Breast epithelium (tissue), 4 donors: ENCODE measurements around the gene TVP23C. TPM values are rescaled to one million over a fixed set of nuclear protein-coding genes. Genes with fewer than 3 reads are reported as not detected.

Experiments
- DNase-seq, 2 donors: peaks; one replicate each; pipeline ENCODE4 v3.0.0-alpha.2; 2019; ENCODE audit warnings: low spot score in 2 of 2
- H3K27ac ChIP-seq, 2 donors: fragments of 200-600 bp; sonication (generic) in 1 of 2; one replicate each; pipeline ENCODE4 v1.5.1; 2016 to 2019; ENCODE audit warnings: mild to moderate bottlenecking in 1 of 2
- H3K27me3 ChIP-seq, 2 donors: fragments of 200-600 bp; sonication (generic) in 1 of 2; one replicate each; pipeline versions ENCODE4 v1.5.1 to v1.6.0; 2017 to 2019; ENCODE audit warnings: control low read depth in 1 of 2, mild to moderate bottlenecking in 1 of 2
- H3K36me3 ChIP-seq: fragments of 200-600 bp; one replicate; pipeline ENCODE4 v1.5.1; 2019
- H3K4me1 ChIP-seq, 2 donors: fragments of 200-600 bp; sonication (generic); one replicate each; pipeline ENCODE4 v1.5.1; 2016 to 2019; ENCODE audit warnings: control low read depth in 1 of 2
- H3K4me3 ChIP-seq, 3 donors: fragments of 200-600 bp; sonication (generic); 1 replicate in 2 of 3; 2 replicates in 1 of 3; pipeline ENCODE4 v1.5.1; 2016 to 2019; ENCODE audit warnings: mild to moderate bottlenecking in 3 of 3, moderate library complexity in 2 of 3
- H3K9me3 ChIP-seq, 2 donors: fragments of 200-600 bp; sonication (generic) in 1 of 2; one replicate each; pipeline ENCODE4 v1.5.1; 2016 to 2019; ENCODE audit warnings: control low read depth in 1 of 2
- POLR2A ChIP-seq: fragments of 450-650 bp; IDR thresholded peaks from one replicate; pipeline ENCODE4 v1.6.1; 2016; ENCODE audit warnings: antibody characterized with exemption, mild to moderate bottlenecking, moderate library complexity
- POLR2AphosphoS5 ChIP-seq, 3 donors: sonication (generic); formaldehyde crosslinking; IDR thresholded peaks; one replicate each; pipeline ENCODE4 v1.6.1; 2017; ENCODE audit warnings: antibody characterized with exemption in 3 of 3
- intact Hi-C: fragments of 100-400 bp; cut with DNase I; formaldehyde crosslinking; loops from one replicate; pipeline ENCODE4 v1.15.1; 2023; ENCODE audit warnings: low total_unique reads
- total RNA-seq, 3 donors: library from RNA; depleted of rRNA; stranded (reverse); fragments of >200 nt; gene quantifications; one replicate each; pipeline ENCODE4 v1.1.0, GENCODE V29; 2016
- TF ChIP-seq, protein P1 (sequence below), 3 donors: fragments of 450-650 bp; IDR thresholded peaks; one replicate each; pipeline ENCODE4 v1.5.1; 2016 to 2017; ENCODE audit warnings: antibody characterized with exemption in 3 of 3, mild to moderate bottlenecking in 3 of 3, moderate library complexity in 3 of 3

TVP23C gene
- total RNA-seq, 3 donors from 2014 or later = 11.8 to 38.6 (median 37.4) TPM

DNA sequence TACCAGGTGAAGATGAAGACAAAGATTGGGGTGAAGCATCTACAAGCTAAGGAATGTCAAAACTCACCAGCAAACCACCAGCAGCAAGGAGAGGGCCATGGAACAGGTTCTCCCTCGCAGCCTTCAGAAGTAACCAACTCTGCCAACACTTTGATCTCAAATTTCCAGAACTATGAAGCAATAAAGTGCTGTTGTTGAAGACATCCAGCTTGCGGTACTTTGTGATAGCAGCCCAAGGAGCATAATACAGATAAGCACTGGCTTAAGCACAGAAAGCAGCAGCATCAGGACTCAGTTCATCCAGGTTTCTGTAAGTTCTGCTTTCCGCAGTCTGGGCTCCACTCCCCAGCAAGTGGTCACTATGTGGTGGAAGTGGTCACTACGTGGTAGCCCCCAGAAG, 79.9 kb downstream of the TVP23C start:
- Histone ChIP-seq H3K27me3 (no peaks in the 10 kb centered on the region), H3K4me3 (no peak overlapping the region), H3K27ac (no peak overlapping the region), H3K9me3 (no peaks in the 10 kb centered on the region), H3K36me3 (no peaks in the 10 kb centered on the region), H3K4me1 (no peaks in the 10 kb centered on the region)
- intact Hi-C loops = no loop called here
- TF ChIP-seq POLR2A = no peak
- TF ChIP-seq POLR2AphosphoS5 (IDR thresholded peaks at IDR 0.05) = no peak
- TF ChIP-seq, protein P1, sequence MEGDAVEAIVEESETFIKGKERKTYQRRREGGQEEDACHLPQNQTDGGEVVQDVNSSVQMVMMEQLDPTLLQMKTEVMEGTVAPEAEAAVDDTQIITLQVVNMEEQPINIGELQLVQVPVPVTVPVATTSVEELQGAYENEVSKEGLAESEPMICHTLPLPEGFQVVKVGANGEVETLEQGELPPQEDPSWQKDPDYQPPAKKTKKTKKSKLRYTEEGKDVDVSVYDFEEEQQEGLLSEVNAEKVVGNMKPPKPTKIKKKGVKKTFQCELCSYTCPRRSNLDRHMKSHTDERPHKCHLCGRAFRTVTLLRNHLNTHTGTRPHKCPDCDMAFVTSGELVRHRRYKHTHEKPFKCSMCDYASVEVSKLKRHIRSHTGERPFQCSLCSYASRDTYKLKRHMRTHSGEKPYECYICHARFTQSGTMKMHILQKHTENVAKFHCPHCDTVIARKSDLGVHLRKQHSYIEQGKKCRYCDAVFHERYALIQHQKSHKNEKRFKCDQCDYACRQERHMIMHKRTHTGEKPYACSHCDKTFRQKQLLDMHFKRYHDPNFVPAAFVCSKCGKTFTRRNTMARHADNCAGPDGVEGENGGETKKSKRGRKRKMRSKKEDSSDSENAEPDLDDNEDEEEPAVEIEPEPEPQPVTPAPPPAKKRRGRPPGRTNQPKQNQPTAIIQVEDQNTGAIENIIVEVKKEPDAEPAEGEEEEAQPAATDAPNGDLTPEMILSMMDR (IDR thresholded peaks at IDR 0.05) = no peak
- no peak for DNase-seq

DNA sequence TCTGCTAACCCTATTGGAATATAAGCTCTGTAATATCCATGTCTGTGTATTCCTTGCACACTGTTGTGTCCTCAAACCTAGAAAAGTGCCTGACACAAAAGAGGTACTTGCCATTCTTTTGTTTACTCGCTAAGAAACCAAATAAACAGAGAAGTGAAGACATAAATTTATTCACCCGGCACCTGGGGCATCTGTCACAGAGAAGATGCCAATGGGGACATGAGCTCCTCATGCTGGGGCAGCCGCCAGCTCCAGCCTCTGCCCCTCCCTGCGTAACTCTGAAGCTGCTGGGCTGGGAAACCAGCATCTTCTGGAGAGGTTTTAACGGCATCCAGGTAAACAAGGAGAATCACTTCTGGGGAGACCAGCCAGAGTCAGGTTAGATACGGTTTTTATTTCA, 80.8 kb downstream of the TVP23C start:
- intact Hi-C loops = no loop called here
- no peak for DNase-seq
- H3K27me3 ChIP-seq = no peaks in the 10 kb centered on the region

DNA sequence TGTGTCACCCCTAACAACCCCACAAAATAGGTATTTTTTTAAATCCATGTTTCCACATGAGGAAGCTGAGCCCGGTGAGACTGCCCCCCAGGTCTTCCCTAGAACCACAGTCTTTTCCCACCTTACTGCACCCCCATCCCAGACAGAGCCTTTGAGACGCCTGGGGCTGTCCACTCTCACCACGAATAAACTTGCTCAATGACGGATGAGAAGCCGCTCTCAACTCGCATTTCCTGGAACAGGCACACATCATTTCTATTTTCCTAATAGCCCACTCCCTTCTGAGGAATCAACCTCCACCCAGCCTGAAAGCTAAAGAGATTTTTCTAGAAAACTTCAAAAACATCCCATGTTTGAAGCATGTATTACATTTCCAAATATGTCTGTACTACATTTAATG, 81.8 kb downstream of the TVP23C start:
- intact Hi-C loops = no loop called here

More for the DNA sequence above, 80.8 kb downstream of the TVP23C start:
- Histone ChIP-seq H3K36me3 (no peaks in the 10 kb centered on the region), H3K4me3 (no peak overlapping the region), H3K4me1 (no peaks in the 10 kb centered on the region), H3K27ac (no peak overlapping the region), H3K9me3 (no peaks in the 10 kb centered on the region)
- no peak for TF ChIP-seq POLR2AphosphoS5 (IDR thresholded peaks at IDR 0.05)
- no peak for TF ChIP-seq POLR2A
- TF ChIP-seq, protein P1 (IDR thresholded peaks at IDR 0.05) = no peak

DNA sequence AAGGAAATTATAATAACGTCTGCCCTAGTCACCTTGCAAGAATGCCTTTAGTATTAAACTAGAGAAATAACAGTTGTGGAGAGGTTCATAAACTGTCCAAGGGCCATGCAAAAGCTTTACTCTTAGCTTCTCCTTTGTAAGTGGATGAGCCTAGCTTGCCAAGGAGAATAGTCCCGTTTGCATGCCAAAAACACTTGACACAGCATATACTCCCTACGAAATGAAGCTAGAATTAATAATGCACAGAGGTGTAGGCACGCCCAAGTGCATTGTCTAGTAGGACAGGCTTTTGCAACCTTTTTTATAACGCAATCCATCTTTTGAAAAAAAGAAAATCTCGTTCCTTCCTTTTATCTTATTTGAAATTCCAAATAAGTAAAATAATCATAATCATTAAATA, 83.1 kb downstream of the TVP23C start:
- H3K27me3 ChIP-seq = no peaks in the 10 kb centered on the region
- H3K4me3 ChIP-seq = no peak overlapping the region
- no peaks in the 10 kb centered on the region for H3K36me3 ChIP-seq
- no peak for DNase-seq
- no peaks in the 10 kb centered on the region for H3K9me3 ChIP-seq
- H3K27ac ChIP-seq = no peak overlapping the region
- intact Hi-C loops = no loop called here
- TF ChIP-seq, protein P1 (IDR thresholded peaks at IDR 0.05) = no peak
- TF ChIP-seq POLR2A (no peak), POLR2AphosphoS5 (IDR thresholded peaks at IDR 0.05) (no peak)
- no peaks in the 10 kb centered on the region for H3K4me1 ChIP-seq

More for the DNA sequence above, 81.8 kb downstream of the TVP23C start:
- Histone ChIP-seq H3K27ac (no peak overlapping the region), H3K4me3 (no peak overlapping the region), H3K27me3 (no peaks in the 10 kb centered on the region), H3K9me3 (no peaks in the 10 kb centered on the region), H3K36me3 (no peaks in the 10 kb centered on the region), H3K4me1 (no peaks in the 10 kb centered on the region)
- DNase-seq = no peak
- TF ChIP-seq POLR2A (no peak), POLR2AphosphoS5 (IDR thresholded peaks at IDR 0.05) (no peak)
- TF ChIP-seq, protein P1 (IDR thresholded peaks at IDR 0.05) = no peak

DNA sequence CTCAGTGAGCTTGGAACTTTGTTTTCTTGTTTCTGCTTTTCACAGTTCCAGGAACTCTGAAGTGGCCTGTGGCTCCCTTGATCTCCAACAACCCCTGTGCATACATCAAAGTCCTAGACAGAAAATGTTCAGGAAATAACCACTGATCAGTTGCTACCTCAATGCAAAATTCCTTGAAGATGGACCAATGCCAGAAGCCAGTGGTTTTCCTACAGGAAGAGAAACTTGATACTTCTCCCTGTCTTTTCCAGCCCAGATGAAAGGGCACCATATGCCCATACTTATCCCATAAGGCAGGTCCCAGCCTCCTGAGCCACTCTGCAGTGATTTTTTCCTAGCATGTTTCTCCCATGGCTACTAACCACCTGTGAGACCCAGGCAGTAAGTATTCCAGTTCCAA, 83.6 kb downstream of the TVP23C start:
- DNase-seq = no peak
- H3K27ac ChIP-seq = no peak overlapping the region
- H3K4me1 ChIP-seq = no peaks in the 10 kb centered on the region
- H3K4me3 ChIP-seq = no peak overlapping the region
- no peaks in the 10 kb centered on the region for H3K27me3 ChIP-seq
- H3K36me3 ChIP-seq = no peaks in the 10 kb centered on the region
- H3K9me3 ChIP-seq = no peaks in the 10 kb centered on the region
- intact Hi-C loops = no loop called here
- TF ChIP-seq POLR2A = no peak
- no peak for TF ChIP-seq POLR2AphosphoS5 (IDR thresholded peaks at IDR 0.05)
- TF ChIP-seq, protein P1 (IDR thresholded peaks at IDR 0.05) = no peak
